ENCODE results near the gene AVPR2.

- TF ChIP-seq ZBTB7A (tag by site-specific recombination; IDR thresholded peaks at IDR 0.05; ENCODE audit: low read depth): no peak
- no peak for TF ChIP-seq MZF1 (tag by site-specific recombination; IDR thresholded peaks at IDR 0.05; ENCODE audit: borderline replicate concordance)
Measured at GRCh38 chrX:153932220-153932915, 27.9 kb downstream of the AVPR2 start.
